Retinal pigment epithelial cell (primary cell): ENCODE results near the gene ROR2.

ENCODE experiments used
- DNase-seq: peaks from one replicate; pipeline ENCODE4 v3.0.0-alpha.2; 2010; ENCODE audit warnings: low read depth
- H3K4me3 ChIP-seq: 2 replicates; pipeline ENCODE4 v1.5.1; 2011; ENCODE audit warnings: mild to moderate bottlenecking, low read length, control low read depth, moderate library complexity
- TF ChIP-seq, protein P1 (sequence below): conservative IDR thresholded peaks from 2 replicates; pipeline ENCODE4 v1.5.1; 2011; ENCODE audit warnings: low read depth, low read length, control low read depth, inconsistent platforms

The ROR2 gene

DNA sequence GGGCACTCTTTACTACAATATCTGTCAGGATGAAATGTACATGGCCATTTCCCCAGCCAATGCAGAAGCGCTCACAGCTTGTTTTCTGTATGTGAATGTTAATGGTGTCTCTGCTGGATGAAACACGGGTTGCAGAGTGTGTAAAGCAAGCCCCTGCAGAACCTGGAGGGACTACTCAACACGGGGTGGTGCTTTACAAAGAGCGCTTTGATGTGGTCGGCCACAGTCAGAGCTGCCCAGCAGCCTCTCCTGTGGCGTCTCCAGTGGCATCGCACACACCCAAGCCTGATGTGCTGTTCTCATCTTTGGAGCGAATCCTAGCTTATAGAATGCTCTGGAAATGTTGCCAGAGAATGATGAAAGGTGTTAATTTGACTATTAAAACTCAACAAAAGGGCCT lies 363.7 kb downstream of the ROR2 start:
- no peak overlapping the region for H3K4me3 ChIP-seq
- DNase-seq = no peak
- TF ChIP-seq, protein P1, sequence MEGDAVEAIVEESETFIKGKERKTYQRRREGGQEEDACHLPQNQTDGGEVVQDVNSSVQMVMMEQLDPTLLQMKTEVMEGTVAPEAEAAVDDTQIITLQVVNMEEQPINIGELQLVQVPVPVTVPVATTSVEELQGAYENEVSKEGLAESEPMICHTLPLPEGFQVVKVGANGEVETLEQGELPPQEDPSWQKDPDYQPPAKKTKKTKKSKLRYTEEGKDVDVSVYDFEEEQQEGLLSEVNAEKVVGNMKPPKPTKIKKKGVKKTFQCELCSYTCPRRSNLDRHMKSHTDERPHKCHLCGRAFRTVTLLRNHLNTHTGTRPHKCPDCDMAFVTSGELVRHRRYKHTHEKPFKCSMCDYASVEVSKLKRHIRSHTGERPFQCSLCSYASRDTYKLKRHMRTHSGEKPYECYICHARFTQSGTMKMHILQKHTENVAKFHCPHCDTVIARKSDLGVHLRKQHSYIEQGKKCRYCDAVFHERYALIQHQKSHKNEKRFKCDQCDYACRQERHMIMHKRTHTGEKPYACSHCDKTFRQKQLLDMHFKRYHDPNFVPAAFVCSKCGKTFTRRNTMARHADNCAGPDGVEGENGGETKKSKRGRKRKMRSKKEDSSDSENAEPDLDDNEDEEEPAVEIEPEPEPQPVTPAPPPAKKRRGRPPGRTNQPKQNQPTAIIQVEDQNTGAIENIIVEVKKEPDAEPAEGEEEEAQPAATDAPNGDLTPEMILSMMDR = no peak

- DNase-seq = no peak
- H3K4me3 ChIP-seq = no peak overlapping the region
- TF ChIP-seq, protein P1 = no peak
These were observed 366.1 kb downstream of the ROR2 start for GRCh38 chr9:91583966-91584365.

GRCh38 chr9:91583161-91583875 lies 366.7 kb downstream of the ROR2 start:
- no peak for DNase-seq
- TF ChIP-seq, protein P1 = no peak
- no peak overlapping the region for H3K4me3 ChIP-seq

GRCh38 chr9:91582181-91582580 lies 367.8 kb downstream of the ROR2 start:
- no peak overlapping the region for H3K4me3 ChIP-seq
- TF ChIP-seq, protein P1 = no peak
- DNase-seq = no peak

GRCh38 chr9:91580136-91580535 lies 369.9 kb downstream of the ROR2 start:
- peak; percentile 72 for DNase-seq
- TF ChIP-seq, protein P1 = no peak

GRCh38 chr9:91578911-91579310 lies 371.1 kb downstream of the ROR2 start:
- TF ChIP-seq, protein P1 = no peak
- no peak for DNase-seq
- no peak overlapping the region for H3K4me3 ChIP-seq

More at GRCh38 chr9:91580136-91580535, 369.9 kb downstream of the ROR2 start:
- H3K4me3 ChIP-seq = no peak overlapping the region

DNA sequence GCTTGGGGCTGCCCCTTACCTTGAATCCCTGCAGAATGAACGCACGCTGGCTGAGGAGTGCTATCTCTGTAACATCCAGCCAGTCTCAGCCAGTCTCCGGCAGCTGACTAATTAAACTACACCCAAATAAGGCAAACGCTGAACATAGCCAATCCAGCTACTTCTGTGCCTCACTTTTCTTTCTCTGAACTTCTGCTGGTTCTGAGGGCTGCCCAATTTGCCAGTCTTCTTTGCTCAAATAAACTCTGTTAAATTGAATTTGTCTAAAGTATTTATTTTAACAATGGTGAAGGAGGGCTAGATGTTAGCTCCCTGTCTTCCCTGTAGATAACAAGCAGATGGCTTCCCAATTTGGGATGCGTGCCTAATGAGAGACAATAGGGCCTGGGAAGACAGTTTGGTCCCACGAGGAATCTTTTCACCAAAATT lies 372.4 kb downstream of the ROR2 start:
- TF ChIP-seq, protein P1 = no peak
- DNase-seq = no peak
- no peak overlapping the region for H3K4me3 ChIP-seq
